RWPE1 (cell line): Measurements from ENCODE around the gene PHF23.
"Not testable (repeated sequence)": the region's sequence is repeated elsewhere in the genome, so short reads cannot be mapped to it uniquely, and the experiment has no call there.

Experiments used
- CTCF ChIA-PET: fragments of 350-600 bp; sonication (Branson Sonifier 250); formaldehyde crosslinking; extraction: SDS; loops from one replicate; lab custom pipeline; 2021; lab: Yijun Ruan, JAX
- POLR2A ChIA-PET: fragments of 400-600 bp; formaldehyde crosslinking; extraction: SDS; loops from one replicate; lab custom pipeline; 2020; ENCODE audit warnings: antibody characterized with exemption; ENCODE audit not compliant: low non-redundant PET; lab: Yijun Ruan, JAX
- DNase-seq: peaks from one replicate; pipeline ENCODE4 v3.0.0; 2012; ENCODE audit warnings: low spot score
- H3K27ac ChIP-seq: fragments of 450-650 bp; 2 replicates; pipeline ENCODE4 v1.5.1; 2017
- CTCF ChIP-seq: fragments of 450-650 bp; conservative IDR thresholded peaks from 2 replicates; pipeline ENCODE4 v1.5.1; 2017; ENCODE audit warnings: low read depth, mild to moderate bottlenecking

The PHF23 gene

GRCh38 chr17:7248796-7249195, 9.5 kb upstream of the PHF23 start:
- ChIA-PET POLR2A (no interaction called here), CTCF (no interaction called here)
- H3K27ac ChIP-seq = peak overlapping the region; percentile 98
- DNase-seq = no peak
- no peak for TF ChIP-seq CTCF

- CTCF ChIA-PET = no interaction called here
- no peak for TF ChIP-seq CTCF
Measured at GRCh38 chr17:7246779-7247178, 7.5 kb upstream of the PHF23 start.

GRCh38 chr17:7243838-7244237, 4.6 kb upstream of the PHF23 start:
- POLR2A ChIA-PET = not testable (repeated sequence)
- peak overlapping the region; percentile 90 for H3K27ac ChIP-seq

More at GRCh38 chr17:7246779-7247178, 7.5 kb upstream of the PHF23 start:
- POLR2A ChIA-PET = no interaction called here
- H3K27ac ChIP-seq = peak overlapping the region; percentile 28
- DNase-seq = no peak

GRCh38 chr17:7243453-7243729, 4.1 kb upstream of the PHF23 start:
- H3K27ac ChIP-seq = peak overlapping the region; percentile 90
- CTCF ChIA-PET = no interaction called here
- TF ChIP-seq CTCF = no peak
- POLR2A ChIA-PET = no interaction called here
- DNase-seq = no peak

More at GRCh38 chr17:7243838-7244237, 4.6 kb upstream of the PHF23 start:
- CTCF ChIA-PET, DNase-seq: not testable (repeated sequence)

GRCh38 chr17:7242717-7243452, 3.6 kb upstream of the PHF23 start:
- ChIA-PET POLR2A (interaction anchor here (0.8 to 1.3 kb wide), 3 partner anchors 8 to 211 kb away, joined by 3 to 4 read pairs (median 3); no protein-coding TSS in a partner anchor), CTCF (interaction anchor here (0.6 to 1.0 kb wide), 2 partner anchors 54 to 237 kb away, joined by 5 to 6 read pairs; no protein-coding TSS in a partner anchor)
- TF ChIP-seq CTCF = no peak
- DNase-seq = peak; percentile 71
- H3K27ac ChIP-seq = peak overlapping the region; percentile 90

- peak within 1 kb of the TSS; percentile 90 for H3K27ac ChIP-seq
- CTCF ChIA-PET = interaction anchor here (0.9 to 1.0 kb wide), 2 partner anchors 8 to 55 kb away, joined by 5 read pairs; no protein-coding TSS in a partner anchor
- TF ChIP-seq CTCF = no peak
- DNase-seq = peak; percentile 85
- POLR2A ChIA-PET = interaction anchor here (0.5 to 1.3 kb wide), 7 partner anchors 9 to 238 kb away, joined by 3 to 6 read pairs (median 4); no protein-coding TSS in a partner anchor
Measured at GRCh38 chr17:7241783-7242716, 2.8 kb upstream of the PHF23 start, which contains the start of gene GABARAP. Gene GABARAP (minus strand): TSS chr17:7242449. CDS start chr17:7242330, 119 bp downstream.
